ENCODE data around the gene KDM1B.

The KDM1B gene

GRCh38 chr6:18260448-18261106, 105.4 kb downstream of the KDM1B start:
- Mint-ChIP-seq H3K4me3 (peak overlapping the region; percentile 62 to 94 (median 67)), H3K36me3 (ENCODE audit: low read depth) (peaks cover 51% of the 10 kb centered on the region), H3K4me1 (peaks cover 51% of the 10 kb centered on the region), H3K27ac (peak overlapping the region; percentile 17 to 64 (median 36)), H3K9me3 (no peaks in the 10 kb centered on the region), H3K27me3 (ENCODE audit: low read depth) (no peaks in the 10 kb centered on the region)
- no peak for TF ChIP-seq CTCF (IDR thresholded peaks at IDR 0.05; ENCODE audit: unreplicated experiment in 3 of 3)

- Mint-ChIP-seq H3K27me3 (ENCODE audit: low read depth) (no peaks in the 10 kb centered on the region), H3K36me3 (ENCODE audit: low read depth) (peaks cover 42% of the 10 kb centered on the region), H3K9me3 (no peaks in the 10 kb centered on the region), H3K4me1 (peaks cover 51% of the 10 kb centered on the region), H3K4me3 (peak overlapping the region; percentile 94 to 98 (median 98)), H3K27ac (peak overlapping the region; percentile 26 to 95 (median 93))
- TF ChIP-seq CTCF (IDR thresholded peaks at IDR 0.05; ENCODE audit: unreplicated experiment in 3 of 3), result no peak
Measured at GRCh38 chr6:18261877-18262276, 106.7 kb downstream of the KDM1B start.

- H3K27me3 Mint-ChIP-seq (ENCODE audit: low read depth), result no peaks in the 10 kb centered on the region
- no peaks in the 10 kb centered on the region for H3K9me3 Mint-ChIP-seq
- peak overlapping the region; percentile 94 to 98 (median 98) for H3K4me3 Mint-ChIP-seq
- H3K4me1 Mint-ChIP-seq, result peaks cover 51% of the 10 kb centered on the region
- H3K27ac Mint-ChIP-seq, result peak overlapping the region; percentile 93 to 97 (median 95)
- TF ChIP-seq CTCF (IDR thresholded peaks at IDR 0.05; ENCODE audit: unreplicated experiment in 3 of 3), result no peak
- H3K36me3 Mint-ChIP-seq (ENCODE audit: low read depth), result peaks cover 32% of the 10 kb centered on the region
Measured at GRCh38 chr6:18262702-18263417, 107.6 kb downstream of the KDM1B start.

GRCh38 chr6:18263418-18264218, 108.4 kb downstream of the KDM1B start:
- H3K27me3 Mint-ChIP-seq (ENCODE audit: low read depth), result no peaks in the 10 kb centered on the region
- no peaks in the 10 kb centered on the region for H3K9me3 Mint-ChIP-seq
- peaks cover 51% of the 10 kb centered on the region for H3K4me1 Mint-ChIP-seq
- TF ChIP-seq CTCF (IDR thresholded peaks at IDR 0.05; ENCODE audit: unreplicated experiment in 3 of 3), result no peak
- H3K36me3 Mint-ChIP-seq (ENCODE audit: low read depth), result peaks cover 27% of the 10 kb centered on the region
- H3K4me3 Mint-ChIP-seq, result peak overlapping the region; percentile 94 to 98 (median 98)
- H3K27ac Mint-ChIP-seq, result peak overlapping the region; percentile 93 to 97 (median 95)

- Mint-ChIP-seq H3K4me1 (peaks cover 50% of the 10 kb centered on the region), H3K27me3 (ENCODE audit: low read depth) (no peaks in the 10 kb centered on the region), H3K36me3 (ENCODE audit: low read depth) (peaks cover 23% of the 10 kb centered on the region), H3K4me3 (peak within 1 kb of the TSS; percentile 94 to 98 (median 98)), H3K9me3 (no peaks in the 10 kb centered on the region), H3K27ac (peak within 1 kb of the TSS; percentile 95 to 97 (median 96))
- peak; percentile 46 to 58 (median 57) for TF ChIP-seq CTCF (IDR thresholded peaks at IDR 0.05; ENCODE audit: unreplicated experiment in 3 of 3)
Measured at GRCh38 chr6:18264219-18264922, 109.1 kb downstream of the KDM1B start, which contains the start of gene DEK. DEK (minus strand) TSS chr6:18264530; CDS start chr6:18263987, 543 bp downstream.
